ENCODE results near the gene TMPRSS7.

TMPRSS7 gene

DNA sequence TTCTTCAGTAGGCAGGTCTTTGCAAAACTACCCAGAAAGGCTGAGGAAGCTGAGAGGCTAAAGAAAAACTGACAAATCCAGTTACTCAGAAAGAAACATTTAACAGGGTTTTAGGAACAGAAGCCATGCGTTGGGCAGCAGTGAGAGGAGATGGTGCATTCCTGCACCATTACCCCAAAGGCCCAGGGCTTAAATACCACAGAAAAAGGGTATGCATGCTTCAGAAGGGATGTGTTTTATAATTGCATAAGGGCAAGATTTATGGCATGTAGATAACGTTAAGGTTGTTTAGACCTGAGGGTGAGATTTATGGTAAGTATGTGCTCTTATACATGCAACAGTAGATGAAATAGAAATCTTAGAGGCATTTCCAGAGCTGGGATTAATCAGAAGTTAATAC lies 61.6 kb downstream of the TMPRSS7 start:
- no peak overlapping the region for H3K14ac ChIP-seq (ENCODE audit: low read length in 2 of 2)
- no peak overlapping the region for H2BK12ac ChIP-seq (ENCODE audit: low read length in 2 of 2)
- H2AFZ ChIP-seq (ENCODE audit: low read depth, low read length) = no peak overlapping the region
- H2BK120ac ChIP-seq (ENCODE audit: low read depth, low read length) = no peak overlapping the region
- no peak overlapping the region for H3K23ac ChIP-seq (ENCODE audit: low read length in 2 of 2)
- no peak overlapping the region for H4K8ac ChIP-seq (ENCODE audit: low read length)
- no peak overlapping the region for H4K91ac ChIP-seq (ENCODE audit: low read length)
- H3K79me1 ChIP-seq (replicated peaks; ENCODE audit: low read length, poor library complexity, severe bottlenecking) = peaks cover 25% of the 10 kb centered on the region
- 8% methylated on average over 2 of the region's 2 CpGs for WGBS
- H2AK5ac ChIP-seq (ENCODE audit: low read length, severe bottlenecking) = peak overlapping the region; percentile 67
- H3K9me3 ChIP-seq (ENCODE audit: control insufficient read depth, low read length) = peaks cover 4% of the 10 kb centered on the region
- H3K27me3 ChIP-seq (ENCODE audit: control insufficient read depth in 1 of 2, insufficient read depth in 1 of 2, low read length in 2 of 2) = peaks cover 0 to 33% of the 10 kb centered on the region in 2 experiments
- H3K36me3 ChIP-seq (ENCODE audit: control insufficient read depth in 1 of 2, insufficient read depth in 2 of 2, low read depth in 1 of 2, low read length in 2 of 2) = peaks cover 0 to 12% of the 10 kb centered on the region in 2 experiments
- H2BK5ac ChIP-seq (ENCODE audit: low read depth, low read length, poor library complexity, severe bottlenecking) = no peak overlapping the region
- no peak overlapping the region for H2BK15ac ChIP-seq (ENCODE audit: low read depth, poor library complexity, severe bottlenecking)
- no peak overlapping the region for H3K4me2 ChIP-seq (ENCODE audit: low read length, poor library complexity, severe bottlenecking)
- no peak overlapping the region for H3K4me3 ChIP-seq (ENCODE audit: insufficient read depth in 1 of 2, low read depth in 1 of 2, low read length in 2 of 2)
- peak overlapping the region in 1 of 2 experiments; percentile 68 for H3K18ac ChIP-seq (ENCODE audit: low read depth in 1 of 2, low read length in 2 of 2)
- peaks cover 10% of the 10 kb centered on the region for H3K4me1 ChIP-seq (ENCODE audit: control insufficient read depth, insufficient read depth, low read depth, low read length)
- H3K27ac ChIP-seq (ENCODE audit: low read length, poor library complexity, severe bottlenecking) = no peak overlapping the region
- DNase-seq = no peak
- H3K4ac ChIP-seq (ENCODE audit: low read depth in 1 of 2, low read length in 2 of 2) = no peak overlapping the region
- H3K9ac ChIP-seq (ENCODE audit: low read length) = no peak overlapping the region

DNA sequence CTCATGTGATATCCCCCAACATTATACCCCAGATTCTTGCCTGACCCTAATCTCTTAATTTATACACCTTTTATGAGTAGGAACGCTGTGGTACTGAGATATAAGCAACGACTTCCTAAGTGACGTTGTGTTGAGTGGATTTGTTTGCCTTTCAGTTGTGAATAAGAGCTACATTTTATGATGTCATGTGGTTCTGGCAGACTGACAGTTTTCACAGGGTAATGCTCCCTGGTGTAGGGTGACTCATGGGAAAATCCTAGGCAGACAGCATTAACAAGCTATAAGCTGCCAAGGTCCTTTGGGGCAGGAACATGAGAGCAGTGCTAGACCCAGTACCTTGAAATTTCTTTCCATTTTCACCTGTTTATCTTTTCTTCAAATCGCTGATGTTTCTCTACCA lies 62.8 kb downstream of the TMPRSS7 start:
- H3K9ac ChIP-seq (ENCODE audit: low read length) = peak overlapping the region; percentile 23
- H3K27me3 ChIP-seq (ENCODE audit: control insufficient read depth in 1 of 2, insufficient read depth in 1 of 2, low read length in 2 of 2) = peaks cover 0 to 33% of the 10 kb centered on the region in 2 experiments
- H2AK5ac ChIP-seq (ENCODE audit: low read length, severe bottlenecking) = no peak overlapping the region
- peaks cover 0 to 12% of the 10 kb centered on the region in 2 experiments for H3K36me3 ChIP-seq (ENCODE audit: control insufficient read depth in 1 of 2, insufficient read depth in 2 of 2, low read depth in 1 of 2, low read length in 2 of 2)
- no peak overlapping the region for H2BK15ac ChIP-seq (ENCODE audit: low read depth, poor library complexity, severe bottlenecking)
- peak; percentile 99 for DNase-seq
- no peak overlapping the region for H3K14ac ChIP-seq (ENCODE audit: low read length in 2 of 2)
- no peak overlapping the region for H3K4ac ChIP-seq (ENCODE audit: low read depth in 1 of 2, low read length in 2 of 2)
- WGBS = 15% methylated on average over 4 of the region's 4 CpGs
- peaks cover 4% of the 10 kb centered on the region for H3K9me3 ChIP-seq (ENCODE audit: control insufficient read depth, low read length)
- H4K8ac ChIP-seq (ENCODE audit: low read length) = no peak overlapping the region
- H2BK5ac ChIP-seq (ENCODE audit: low read depth, low read length, poor library complexity, severe bottlenecking) = no peak overlapping the region
- no peak overlapping the region for H3K23ac ChIP-seq (ENCODE audit: low read length in 2 of 2)
- no peak overlapping the region for H4K91ac ChIP-seq (ENCODE audit: low read length)
- H3K27ac ChIP-seq (ENCODE audit: low read length, poor library complexity, severe bottlenecking) = peak overlapping the region; percentile 75
- no peak overlapping the region for H2AFZ ChIP-seq (ENCODE audit: low read depth, low read length)
- H3K18ac ChIP-seq (ENCODE audit: low read depth in 1 of 2, low read length in 2 of 2) = no peak overlapping the region
- H3K4me1 ChIP-seq (ENCODE audit: control insufficient read depth, insufficient read depth, low read depth, low read length) = peaks cover 10% of the 10 kb centered on the region
- no peak overlapping the region for H3K4me3 ChIP-seq (ENCODE audit: insufficient read depth in 1 of 2, low read depth in 1 of 2, low read length in 2 of 2)
- no peak overlapping the region for H2BK120ac ChIP-seq (ENCODE audit: low read depth, low read length)
- no peak overlapping the region for H3K4me2 ChIP-seq (ENCODE audit: low read length, poor library complexity, severe bottlenecking)
- H3K79me1 ChIP-seq (replicated peaks; ENCODE audit: low read length, poor library complexity, severe bottlenecking) = peaks cover 27% of the 10 kb centered on the region
- no peak overlapping the region for H2BK12ac ChIP-seq (ENCODE audit: low read length in 2 of 2)

- Histone ChIP-seq H3K14ac (ENCODE audit: low read length in 2 of 2) (no peak overlapping the region), H3K23ac (ENCODE audit: low read length in 2 of 2) (no peak overlapping the region), H3K9me3 (ENCODE audit: control insufficient read depth, low read length) (no peaks in the 10 kb centered on the region), H3K36me3 (ENCODE audit: control insufficient read depth in 1 of 2, insufficient read depth in 2 of 2, low read depth in 1 of 2, low read length in 2 of 2) (peaks cover 15 to 19% of the 10 kb centered on the region in 2 experiments), H3K27me3 (ENCODE audit: control insufficient read depth in 1 of 2, insufficient read depth in 1 of 2, low read length in 2 of 2) (peaks cover 0 to 27% of the 10 kb centered on the region in 2 experiments), H2AFZ (ENCODE audit: low read depth, low read length) (no peak overlapping the region), H3K4me3 (ENCODE audit: insufficient read depth in 1 of 2, low read depth in 1 of 2, low read length in 2 of 2) (no peak overlapping the region), H4K91ac (ENCODE audit: low read length) (no peak overlapping the region), H3K4ac (ENCODE audit: low read depth in 1 of 2, low read length in 2 of 2) (no peak overlapping the region), H3K4me1 (ENCODE audit: control insufficient read depth, insufficient read depth, low read depth, low read length) (peaks cover 7% of the 10 kb centered on the region), H3K18ac (ENCODE audit: low read depth in 1 of 2, low read length in 2 of 2) (no peak overlapping the region), H3K9ac (ENCODE audit: low read length) (no peak overlapping the region), H2BK12ac (ENCODE audit: low read length in 2 of 2) (no peak overlapping the region), H2BK120ac (ENCODE audit: low read depth, low read length) (no peak overlapping the region), H2BK5ac (ENCODE audit: low read depth, low read length, poor library complexity, severe bottlenecking) (peak overlapping the region; percentile 77), H4K8ac (ENCODE audit: low read length) (no peak overlapping the region), H3K79me1 (replicated peaks; ENCODE audit: low read length, poor library complexity, severe bottlenecking) (peaks cover 31% of the 10 kb centered on the region), H2BK15ac (ENCODE audit: low read depth, poor library complexity, severe bottlenecking) (no peak overlapping the region), H2AK5ac (ENCODE audit: low read length, severe bottlenecking) (peak overlapping the region; percentile 83), H3K27ac (ENCODE audit: low read length, poor library complexity, severe bottlenecking) (peak overlapping the region; percentile 96), H3K4me2 (ENCODE audit: low read length, poor library complexity, severe bottlenecking) (no peak overlapping the region)
- WGBS = 39% methylated on average over 2 of the region's 2 CpGs
- peak; percentile 66 for DNase-seq
Observed at GRCh38 chr3:112101916-112102315, 67.4 kb downstream of the TMPRSS7 start.

DNA sequence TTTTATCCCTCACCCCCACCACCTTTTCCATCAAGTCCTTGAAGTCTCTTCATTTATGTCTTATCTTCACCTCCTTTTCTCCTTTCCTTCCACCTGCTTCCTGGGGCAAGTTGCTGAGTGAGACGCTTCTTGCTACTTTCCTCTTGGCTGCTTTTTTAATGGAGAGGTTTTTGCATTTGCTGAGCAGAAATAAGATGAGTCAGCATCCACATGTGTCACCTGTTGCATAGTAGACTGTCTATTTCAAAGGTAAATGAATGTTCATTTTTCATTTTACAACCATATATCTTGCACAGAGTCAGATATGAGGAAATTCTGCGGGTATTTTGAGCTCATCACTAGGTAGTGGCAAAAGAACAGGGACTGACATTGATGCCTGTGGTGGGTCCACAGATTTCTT lies 70.2 kb downstream of the TMPRSS7 start:
- Histone ChIP-seq H2BK5ac (ENCODE audit: low read depth, low read length, poor library complexity, severe bottlenecking) (no peak overlapping the region), H2BK120ac (ENCODE audit: low read depth, low read length) (no peak overlapping the region), H2BK12ac (ENCODE audit: low read length in 2 of 2) (no peak overlapping the region), H3K27ac (ENCODE audit: low read length, poor library complexity, severe bottlenecking) (no peak overlapping the region), H4K91ac (ENCODE audit: low read length) (no peak overlapping the region), H3K4ac (ENCODE audit: low read depth in 1 of 2, low read length in 2 of 2) (no peak overlapping the region), H3K4me3 (ENCODE audit: insufficient read depth in 1 of 2, low read depth in 1 of 2, low read length in 2 of 2) (no peak overlapping the region), H3K79me1 (replicated peaks; ENCODE audit: low read length, poor library complexity, severe bottlenecking) (peaks cover 31% of the 10 kb centered on the region), H3K9me3 (ENCODE audit: control insufficient read depth, low read length) (no peaks in the 10 kb centered on the region), H2AFZ (ENCODE audit: low read depth, low read length) (no peak overlapping the region), H3K18ac (ENCODE audit: low read depth in 1 of 2, low read length in 2 of 2) (no peak overlapping the region), H3K4me2 (ENCODE audit: low read length, poor library complexity, severe bottlenecking) (no peak overlapping the region), H3K36me3 (ENCODE audit: control insufficient read depth in 1 of 2, insufficient read depth in 2 of 2, low read depth in 1 of 2, low read length in 2 of 2) (peaks cover 15 to 19% of the 10 kb centered on the region in 2 experiments), H4K8ac (ENCODE audit: low read length) (no peak overlapping the region), H2AK5ac (ENCODE audit: low read length, severe bottlenecking) (no peak overlapping the region), H3K27me3 (ENCODE audit: control insufficient read depth in 1 of 2, insufficient read depth in 1 of 2, low read length in 2 of 2) (peaks cover 0 to 6% of the 10 kb centered on the region in 2 experiments), H3K4me1 (ENCODE audit: control insufficient read depth, insufficient read depth, low read depth, low read length) (peaks cover 9% of the 10 kb centered on the region), H3K14ac (ENCODE audit: low read length in 2 of 2) (no peak overlapping the region), H3K23ac (ENCODE audit: low read length in 2 of 2) (no peak overlapping the region), H3K9ac (ENCODE audit: low read length) (no peak overlapping the region), H2BK15ac (ENCODE audit: low read depth, poor library complexity, severe bottlenecking) (no peak overlapping the region)
- 92% methylated on average over 2 of the region's 2 CpGs for WGBS
- no peak for DNase-seq

All from mesenchymal stem cell (in vitro differentiated cells and primary cell).